ENCODE data around the gene COL18A1. TPM values are rescaled to one million over a fixed set of nuclear protein-coding genes. Genes with fewer than 3 reads are reported as not detected.

Gene COL18A1
- total and polyA plus RNA-seq, 2 donors (not counting 1 experiment from before 2014, with no cell fraction given) = 15.6 to 24.7 TPM

DNA sequence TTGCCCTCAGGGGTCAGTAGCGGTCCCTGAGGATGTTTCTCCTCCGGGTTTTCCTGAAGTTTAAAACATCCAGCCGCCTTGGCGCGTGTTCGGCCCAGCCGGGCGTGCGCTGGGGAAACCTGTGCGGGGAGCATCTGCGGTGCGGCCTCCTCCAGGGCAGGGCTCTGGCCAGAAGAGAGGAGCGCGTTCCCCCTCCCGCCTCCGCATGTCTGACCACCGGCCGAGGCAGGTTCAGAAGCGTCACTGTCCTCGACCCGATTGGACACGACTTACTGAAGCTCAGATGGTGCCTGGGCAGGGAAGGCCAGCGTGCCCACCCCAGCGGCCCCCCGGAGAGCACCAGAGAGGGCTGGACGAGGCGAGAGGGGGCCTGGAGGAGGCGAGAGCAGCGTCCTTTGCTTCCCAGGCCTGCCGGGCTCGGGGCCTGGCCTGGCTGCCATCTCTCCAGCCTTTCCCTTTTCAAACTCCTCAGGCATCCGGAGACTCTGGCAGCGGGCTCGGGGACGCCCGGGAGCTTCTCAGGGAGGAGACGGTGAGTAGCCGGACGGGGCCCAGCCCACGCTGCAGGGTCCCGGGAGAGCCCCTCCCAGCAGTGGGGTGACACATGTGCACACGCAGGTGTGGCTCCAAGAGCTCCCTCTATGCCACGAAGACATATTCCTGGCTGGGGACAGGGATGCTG is 70.2 kb downstream of the COL18A1 start:
- ChIA-PET POLR2A (no interaction called here), CTCF (no interaction called here)
- peaks cover 28% of the 10 kb centered on the region for H3K4me1 Mint-ChIP-seq
- Histone ChIP-seq H3K79me2 (ENCODE audit: control insufficient read depth, insufficient read depth, low read length) (no peaks in the 10 kb centered on the region), H3K4me1 (ENCODE audit: control insufficient read depth in 2 of 2, insufficient read depth in 2 of 2, low read length in 2 of 2) (peaks cover 21 to 30% of the 10 kb centered on the region in 2 donors), H3K27me3 (replicated peaks in 1 of 4; ENCODE audit: control extremely low read depth in 1 of 4, control insufficient read depth in 3 of 4, insufficient read depth in 4 of 4, low read length in 3 of 4) (no peaks in the 10 kb centered on the region), H3K36me3 (replicated peaks in 1 of 2; ENCODE audit: control extremely low read depth in 1 of 2, control insufficient read depth in 1 of 2, extremely low read depth in 1 of 2, insufficient read depth in 2 of 2, low read length in 1 of 2) (no peaks in the 10 kb centered on the region), H4K20me1 (ENCODE audit: control insufficient read depth, insufficient read depth, low read length, poor library complexity, severe bottlenecking) (no peaks in the 10 kb centered on the region), H3K27ac (ENCODE audit: low read length in 2 of 2) (no peak overlapping the region), H3K9me3 (ENCODE audit: control extremely low read depth in 1 of 3, control insufficient read depth in 2 of 3, insufficient read depth in 1 of 3, low read length in 2 of 3) (no peaks in the 10 kb centered on the region), H2AFZ (ENCODE audit: insufficient read depth, low read depth, low read length, poor library complexity, severe bottlenecking) (no peak overlapping the region), H3K9ac (ENCODE audit: low read length) (no peak overlapping the region), H3K4me3 (ENCODE audit: control extremely low read depth in 1 of 5, extremely low read depth in 1 of 5, insufficient read depth in 1 of 5, low read depth in 2 of 5, low read length in 4 of 5) (no peak overlapping the region), H3K4me2 (replicated peaks; ENCODE audit: low read depth, low read length, poor library complexity, severe bottlenecking) (no peak overlapping the region)
- no peak overlapping the region for H3K27ac Mint-ChIP-seq
- H3K4me3 Mint-ChIP-seq = no peak overlapping the region
- WGBS (ENCODE audit: insufficient coverage) = 94% methylated on average over 43 of the region's 43 CpGs
- TF ChIP-seq, protein P1, sequence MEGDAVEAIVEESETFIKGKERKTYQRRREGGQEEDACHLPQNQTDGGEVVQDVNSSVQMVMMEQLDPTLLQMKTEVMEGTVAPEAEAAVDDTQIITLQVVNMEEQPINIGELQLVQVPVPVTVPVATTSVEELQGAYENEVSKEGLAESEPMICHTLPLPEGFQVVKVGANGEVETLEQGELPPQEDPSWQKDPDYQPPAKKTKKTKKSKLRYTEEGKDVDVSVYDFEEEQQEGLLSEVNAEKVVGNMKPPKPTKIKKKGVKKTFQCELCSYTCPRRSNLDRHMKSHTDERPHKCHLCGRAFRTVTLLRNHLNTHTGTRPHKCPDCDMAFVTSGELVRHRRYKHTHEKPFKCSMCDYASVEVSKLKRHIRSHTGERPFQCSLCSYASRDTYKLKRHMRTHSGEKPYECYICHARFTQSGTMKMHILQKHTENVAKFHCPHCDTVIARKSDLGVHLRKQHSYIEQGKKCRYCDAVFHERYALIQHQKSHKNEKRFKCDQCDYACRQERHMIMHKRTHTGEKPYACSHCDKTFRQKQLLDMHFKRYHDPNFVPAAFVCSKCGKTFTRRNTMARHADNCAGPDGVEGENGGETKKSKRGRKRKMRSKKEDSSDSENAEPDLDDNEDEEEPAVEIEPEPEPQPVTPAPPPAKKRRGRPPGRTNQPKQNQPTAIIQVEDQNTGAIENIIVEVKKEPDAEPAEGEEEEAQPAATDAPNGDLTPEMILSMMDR (IDR thresholded peaks at IDR 0.05) = no peak
- TF ChIP-seq EZH2 (IDR thresholded peaks at IDR 0.05; ENCODE audit: borderline replicate concordance, insufficient read depth, low read depth, low read length, poor library complexity, severe bottlenecking) = no peak
- intact Hi-C loops (cut with micrococcal nuclease) = no loop called here
- H3K27me3 Mint-ChIP-seq = no peaks in the 10 kb centered on the region
- DNase-seq (no peak), ATAC-seq (ENCODE audit: low read depth) (no peak)
- no peaks in the 10 kb centered on the region for H3K9me3 Mint-ChIP-seq (ENCODE audit: insufficient read depth)

DNA sequence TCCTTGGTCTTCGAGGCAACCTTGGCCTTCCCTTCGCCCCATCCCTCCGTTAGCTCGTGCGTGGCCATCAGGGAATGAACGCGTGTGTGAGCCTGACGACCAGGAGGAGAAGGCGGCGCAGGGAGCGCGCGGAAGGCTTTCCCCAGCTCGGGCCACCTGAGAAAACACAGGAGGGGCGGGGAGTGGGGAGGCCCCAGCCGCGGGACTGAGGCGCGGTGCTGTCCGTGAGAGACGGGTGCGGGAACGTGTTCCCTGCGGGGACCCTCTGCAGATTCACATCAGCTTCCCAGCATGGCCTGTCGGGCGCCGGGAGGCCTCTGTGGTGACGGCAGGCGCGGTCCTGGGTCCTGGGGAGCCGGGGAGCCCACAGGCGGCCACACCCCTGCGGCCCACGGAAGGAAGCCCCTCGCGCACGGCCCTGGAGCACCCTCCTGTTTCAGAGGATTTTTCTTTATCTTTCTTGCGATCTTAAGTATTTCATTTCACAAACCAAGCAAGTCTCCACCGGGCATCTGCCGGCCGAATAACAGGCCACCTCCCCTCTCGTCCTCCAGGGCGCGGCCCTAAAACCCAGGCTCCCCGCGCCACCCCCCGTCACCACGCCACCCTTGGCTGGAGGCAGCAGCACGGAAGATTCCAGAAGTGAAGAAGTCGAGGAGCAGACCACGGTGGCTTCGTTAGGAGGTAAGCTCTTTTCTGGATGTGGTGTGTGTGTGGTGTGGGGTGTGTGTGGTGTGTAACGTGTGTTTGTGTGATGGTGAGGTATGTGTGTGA is 71.0 kb downstream of the COL18A1 start:
- intact Hi-C loops (cut with micrococcal nuclease) = no loop called here
- ChIA-PET POLR2A (no interaction called here), CTCF (no interaction called here)
- H3K36me3 ChIP-seq (replicated peaks in 1 of 2; ENCODE audit: control extremely low read depth in 1 of 2, control insufficient read depth in 1 of 2, extremely low read depth in 1 of 2, insufficient read depth in 2 of 2, low read length in 1 of 2) = no peaks in the 10 kb centered on the region
- no peak overlapping the region for H3K4me3 ChIP-seq (ENCODE audit: control extremely low read depth in 1 of 5, extremely low read depth in 1 of 5, insufficient read depth in 1 of 5, low read depth in 2 of 5, low read length in 4 of 5)
- WGBS (ENCODE audit: insufficient coverage) = 94% methylated on average over 45 of the region's 53 CpGs
- DNase-seq (no peak), ATAC-seq (ENCODE audit: low read depth) (no peak)
- peaks cover 21 to 32% of the 10 kb centered on the region in 2 donors for H3K4me1 ChIP-seq (ENCODE audit: control insufficient read depth in 2 of 2, insufficient read depth in 2 of 2, low read length in 2 of 2)
- TF ChIP-seq, protein P1 (IDR thresholded peaks at IDR 0.05) = no peak
- no peak for TF ChIP-seq EZH2 (IDR thresholded peaks at IDR 0.05; ENCODE audit: borderline replicate concordance, insufficient read depth, low read depth, low read length, poor library complexity, severe bottlenecking)
- no peak overlapping the region for H3K9ac ChIP-seq (ENCODE audit: low read length)
- no peaks in the 10 kb centered on the region for H3K27me3 ChIP-seq (replicated peaks in 1 of 4; ENCODE audit: control extremely low read depth in 1 of 4, control insufficient read depth in 3 of 4, insufficient read depth in 4 of 4, low read length in 3 of 4)
- no peaks in the 10 kb centered on the region for H4K20me1 ChIP-seq (ENCODE audit: control insufficient read depth, insufficient read depth, low read length, poor library complexity, severe bottlenecking)
- Mint-ChIP-seq H3K27me3 (no peaks in the 10 kb centered on the region), H3K4me1 (peaks cover 26% of the 10 kb centered on the region), H3K9me3 (ENCODE audit: insufficient read depth) (no peaks in the 10 kb centered on the region), H3K4me3 (peak overlapping the region; percentile 52), H3K27ac (no peak overlapping the region)
- no peak overlapping the region for H2AFZ ChIP-seq (ENCODE audit: insufficient read depth, low read depth, low read length, poor library complexity, severe bottlenecking)
- no peak overlapping the region for H3K4me2 ChIP-seq (replicated peaks; ENCODE audit: low read depth, low read length, poor library complexity, severe bottlenecking)
- H3K79me2 ChIP-seq (ENCODE audit: control insufficient read depth, insufficient read depth, low read length) = no peaks in the 10 kb centered on the region
- H3K27ac ChIP-seq (ENCODE audit: low read length in 2 of 2) = no peak overlapping the region
- H3K9me3 ChIP-seq (ENCODE audit: control extremely low read depth in 1 of 3, control insufficient read depth in 2 of 3, insufficient read depth in 1 of 3, low read length in 2 of 3) = no peaks in the 10 kb centered on the region
